H1 (cell line): ENCODE data around the gene GTF3C2. TPM values are rescaled to one million over a fixed set of nuclear protein-coding genes. Genes with fewer than 3 reads are reported as not detected.

ENCODE experiments used
- BRCA1 ChIP-seq: IDR thresholded peaks from 2 replicates; pipeline ENCODE4 v1.6.1; 2012; ENCODE audit warnings: low read depth, low read length, improper control_type of control experiment
- CBX5 ChIP-seq: fragments of 300-800, 300-1000 bp; sonication (generic); IDR thresholded peaks from 2 replicates; pipeline ENCODE4 v1.7.1; 2016; ENCODE audit warnings: antibody characterized with exemption, low read length, low read depth
- CEBPB ChIP-seq: IDR thresholded peaks from 2 replicates; pipeline ENCODE4 v1.6.1; 2012; ENCODE audit warnings: low read depth, low read length
- CREB1 ChIP-seq: IDR thresholded peaks from 2 replicates; pipeline ENCODE4 v1.6.1; 2012; ENCODE audit warnings: inconsistent platforms
- CTBP2 ChIP-seq: IDR thresholded peaks from 2 replicates; pipeline ENCODE4 v1.7.0; 2011; ENCODE audit warnings: borderline replicate concordance, mild to moderate bottlenecking, moderate library complexity, mixed read lengths, low read length; ENCODE audit not compliant: insufficient read depth, insufficient read length
- GTF2F1 ChIP-seq: IDR thresholded peaks from 2 replicates; pipeline ENCODE4 v1.6.1; 2012; ENCODE audit warnings: low read depth, low read length, improper control_type of control experiment, borderline replicate concordance
- HDAC2 ChIP-seq, 2 experiments: fragments of 300-600 bp in 1 of 2; sonication (generic) in 1 of 2; IDR thresholded peaks; 2 replicates each; pipeline ENCODE4 v1.6.1; 2011 to 2012; ENCODE audit warnings: low read depth in 2 of 2, low read length in 2 of 2, mild to moderate bottlenecking in 2 of 2, moderate library complexity in 2 of 2, borderline replicate concordance in 1 of 2, inconsistent platforms in 1 of 2
- KDM1A ChIP-seq: fragments of 200-600, 300-600 bp; sonication (generic); IDR thresholded peaks from 2 replicates; pipeline ENCODE4 v1.7.1; 2016; ENCODE audit warnings: mild to moderate bottlenecking, low read length, borderline replicate concordance
- KDM4A ChIP-seq: IDR thresholded peaks from one replicate; pipeline ENCODE4 v1.7.1; 2012; ENCODE audit warnings: low read depth, mild to moderate bottlenecking, moderate library complexity, low read length, inconsistent platforms; ENCODE audit not compliant: severe bottlenecking
- KDM5A ChIP-seq: fragments of 200-600 bp; IDR thresholded peaks from 2 replicates; pipeline ENCODE4 v1.7.1; 2012; ENCODE audit warnings: mild to moderate bottlenecking, low read length, inconsistent platforms, mixed read lengths
- NANOG ChIP-seq: IDR thresholded peaks from 2 replicates; pipeline ENCODE4 v1.6.1; 2011; ENCODE audit warnings: low read length, low read depth, mild to moderate bottlenecking, inconsistent platforms; ENCODE audit not compliant: insufficient read depth, poor library complexity, severe bottlenecking
- NRF1 ChIP-seq: IDR thresholded peaks from 2 replicates; pipeline ENCODE4 v1.6.1; 2011; ENCODE audit warnings: mild to moderate bottlenecking, low read depth, low read length, improper control_type of control experiment
- PHF8 ChIP-seq: fragments of 200-600 bp; sonication (generic); conservative IDR thresholded peaks from 2 replicates; pipeline ENCODE4 v1.7.1; 2012; ENCODE audit warnings: low read depth, mild to moderate bottlenecking, inconsistent platforms, low read length, moderate library complexity
- POLR2AphosphoS5 ChIP-seq: IDR thresholded peaks from 2 replicates; pipeline ENCODE4 v1.6.1; 2011; ENCODE audit warnings: low read depth, low read length
- RBBP5 ChIP-seq: IDR thresholded peaks from 2 replicates; pipeline ENCODE4 v1.7.1; 2012; ENCODE audit warnings: low read depth, mild to moderate bottlenecking, inconsistent platforms, low read length, moderate library complexity, borderline replicate concordance
- SAP30 ChIP-seq: fragments of 300-600 bp; sonication (generic); IDR thresholded peaks from 2 replicates; pipeline ENCODE4 v1.7.1; 2012; ENCODE audit warnings: low read length, moderate library complexity, mild to moderate bottlenecking, inconsistent platforms; ENCODE audit not compliant: insufficient read depth, insufficient replicate concordance
- SP2 ChIP-seq: IDR thresholded peaks from 2 replicates; pipeline ENCODE4 v1.6.1; 2012; ENCODE audit warnings: mild to moderate bottlenecking, low read length, inconsistent platforms
- SP4 ChIP-seq: IDR thresholded peaks from 2 replicates; pipeline ENCODE4 v1.6.1; 2012; ENCODE audit warnings: low read length, inconsistent platforms
- SRF ChIP-seq: IDR thresholded peaks from 2 replicates; pipeline ENCODE4 v1.6.1; 2011; ENCODE audit warnings: mild to moderate bottlenecking, low read depth, low read length, moderate library complexity
- TAF1 ChIP-seq: IDR thresholded peaks from 2 replicates; pipeline ENCODE4 v1.6.1; 2011; ENCODE audit warnings: mild to moderate bottlenecking, low read depth, low read length
- TEAD4 ChIP-seq: IDR thresholded peaks from 2 replicates; pipeline ENCODE4 v1.6.1; 2012; ENCODE audit warnings: low read depth, low read length, inconsistent platforms, mixed read lengths
- USF2 ChIP-seq: IDR thresholded peaks from 2 replicates; pipeline ENCODE4 v1.6.1; 2011; ENCODE audit warnings: low read length, improper control_type of control experiment
- YY1 ChIP-seq: IDR thresholded peaks from 2 replicates; pipeline ENCODE4 v1.6.1; 2011; ENCODE audit warnings: low read depth, mild to moderate bottlenecking, low read length
- polyA plus RNA-seq, 7 experiments: library from polyadenylated mRNA; depleted of rRNA in 3 of 7; stranded (reverse) in 5 of 7; unstranded in 2 of 7; fragments of >200 nt in 5 of 7; fragments of 200-250 nt in 2 of 7; gene quantifications; 1 replicate in 5 of 7; 2 replicates in 1 of 7; 4 replicates in 1 of 7; pipeline versions ENCODE4 v1.2.1 to v1.2.3, GENCODE V29; 2011 to 2013; ENCODE audit warnings: missing spikeins in 2 of 7, mixed read lengths in 2 of 7
- total RNA-seq: library from RNA; stranded (reverse); fragmentation: NEBNext Ultra II Directional; extraction: Animal tissue kit (Norgen Biotek cat#: 25700); gene quantifications from 2 replicates; pipeline ENCODE4 v1.2.1, GENCODE V29; 2021

Gene GTF3C2
- total and polyA plus RNA-seq, 2 of the 8 experiments (the other 6 are each of a cell fraction or from before 2014, with no cell fraction given): 118 to 127 TPM

DNA sequence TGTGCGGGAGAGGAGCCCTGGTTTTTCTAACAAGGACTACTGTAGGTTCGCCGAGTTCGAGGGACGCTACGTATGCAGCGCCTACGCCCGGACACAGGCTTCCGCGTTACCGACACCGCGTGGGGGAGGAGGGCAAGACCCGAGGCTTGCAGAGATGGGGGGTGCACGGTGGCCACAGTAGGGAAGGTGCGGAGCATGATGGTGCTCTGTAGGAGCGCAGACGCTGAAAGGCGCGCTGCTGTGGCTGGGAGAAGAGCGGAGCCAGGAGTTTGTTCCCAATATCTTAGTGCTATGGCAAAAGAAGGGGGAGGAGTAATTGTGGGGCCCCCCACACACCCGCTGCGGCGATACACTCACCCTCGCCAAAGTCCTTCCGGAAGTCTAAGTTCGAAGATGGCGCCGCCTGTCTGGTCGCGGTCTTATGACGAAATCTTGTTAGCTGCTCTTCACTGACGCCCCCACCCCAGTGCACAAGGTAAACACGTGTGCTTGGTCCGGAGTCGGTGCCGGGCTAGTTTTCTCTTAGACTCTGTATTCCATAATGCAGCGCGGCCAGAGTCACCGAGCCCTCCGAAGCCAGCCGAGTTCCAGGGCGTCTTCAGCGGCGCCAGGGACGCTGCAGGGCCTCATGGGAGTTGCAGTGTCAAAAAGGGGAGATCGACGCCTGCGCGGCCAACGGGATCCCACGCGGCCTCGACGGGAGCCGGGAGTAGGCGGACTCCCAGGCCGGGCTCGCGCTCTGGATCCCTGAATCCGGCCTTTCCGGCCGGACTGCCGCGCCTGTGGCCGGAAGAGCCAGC is at the start of gene GTF3C2 (continued):
- no peak for TF ChIP-seq CTBP2
- TF ChIP-seq NRF1: no peak
- peak; percentile 49; the same call in 1 of the 2 replicates for TF ChIP-seq USF2
- TF ChIP-seq CREB1: peak; percentile 98
- TF ChIP-seq NANOG: no peak
- TF ChIP-seq KDM4A: peak; percentile 90
- TF ChIP-seq HDAC2 (IDR thresholded peaks at IDR 0.05; ENCODE audit: borderline replicate concordance in 1 of 2, low read depth in 2 of 2, low read length in 2 of 2): peak in 1 of 2 experiments; percentile 43; a peak in 2 of 4 replicates
- TF ChIP-seq PHF8: peak; percentile 82
- TF ChIP-seq POLR2AphosphoS5: peak; percentile 87
- TF ChIP-seq SRF: peak; percentile 55
- peak; percentile 90 for TF ChIP-seq RBBP5
- no peak for TF ChIP-seq KDM1A
- TF ChIP-seq BRCA1: no peak
- TF ChIP-seq SAP30: peak; percentile 53
- no peak for TF ChIP-seq TEAD4
- peak; percentile 25; the same call in 1 of the 2 replicates for TF ChIP-seq GTF2F1
- TF ChIP-seq TAF1: peak; percentile 78
- peak; percentile 32; the same call in 1 of the 2 replicates for TF ChIP-seq CEBPB
- peak; percentile 96 for TF ChIP-seq YY1
- TF ChIP-seq SP4: 0 out of 2 replicates have a peak, but pooled peaks have one; percentile 29
- no peak for TF ChIP-seq SP2
- no peak for TF ChIP-seq CBX5
- peak; percentile 77 for TF ChIP-seq KDM5A
